ENCODE data around the gene EPHB1. TPM values are rescaled to one million over a fixed set of nuclear protein-coding genes. Genes with fewer than 3 reads are reported as not detected.

The EPHB1 gene
- total and polyA plus RNA-seq, 2 donors (not counting 3 experiments of a cell fraction or from before 2014, with no cell fraction given) = 1.3 to 5.2 TPM

GRCh38 chr3:135235541-135235940 lies 440.5 kb downstream of the EPHB1 start:
- intact Hi-C loops (cut with micrococcal nuclease) = no loop called here
- H3K36me3 ChIP-seq (ENCODE audit: control insufficient read depth in 2 of 2, extremely low read depth in 1 of 2, insufficient read depth in 2 of 2, low read length in 2 of 2) = no peaks in the 10 kb centered on the region
- H3K27me3 ChIP-seq (ENCODE audit: control insufficient read depth in 2 of 2, insufficient read depth in 2 of 2, low read length in 2 of 2) = no peaks in the 10 kb centered on the region
- dilution Hi-C loops (cut with MboI; ENCODE audit: extremely low pct_ligation_motif_present, low sequenced_read_pairs) = no loop called here
- no peak overlapping the region for H3K4me3 ChIP-seq (replicated peaks in 1 of 3; ENCODE audit: insufficient read depth in 1 of 3, low read depth in 1 of 3, low read length in 3 of 3)
- no peaks in the 10 kb centered on the region for H4K20me1 ChIP-seq (replicated peaks; ENCODE audit: control insufficient read depth, extremely low read depth, insufficient read depth, low read length)
- H3K9me3 ChIP-seq (replicated peaks; ENCODE audit: control insufficient read depth, insufficient read depth, low read length) = peaks cover 3% of the 10 kb centered on the region
- no peak overlapping the region for H2AFZ ChIP-seq (ENCODE audit: low read depth, low read length)
- H3K4me1 ChIP-seq (ENCODE audit: control insufficient read depth, extremely low read depth, insufficient read depth, low read length) = no peaks in the 10 kb centered on the region
- DNase-seq (ENCODE audit: low read depth, low spot score) (no peak), FAIRE-seq (no peak)
- H3K4me2 ChIP-seq (ENCODE audit: insufficient read depth, low read length) = no peak overlapping the region
- no TSS peak for BruUV-seq (replicated peaks)
- H3K79me2 ChIP-seq (ENCODE audit: control insufficient read depth, insufficient read depth, low read length) = no peaks in the 10 kb centered on the region
- TF ChIP-seq MAX (IDR thresholded peaks at IDR 0.05; ENCODE audit: insufficient read depth, insufficient read length) (no peak), CTCF (IDR thresholded peaks at IDR 0.05; ENCODE audit: extremely low read depth in 1 of 2, insufficient read depth in 1 of 2, low read depth in 1 of 2, low read length in 2 of 2) (no peak), JUN (IDR thresholded peaks at IDR 0.05; ENCODE audit: borderline replicate concordance, insufficient read depth, insufficient read length, low read depth) (no peak)
- ChIA-PET POLR2A (no interaction called here), CTCF (no interaction called here)
- H3K27ac ChIP-seq (ENCODE audit: insufficient read depth, low read depth, low read length) = no peak overlapping the region
- H3K9me1 ChIP-seq (replicated peaks; ENCODE audit: control insufficient read depth, extremely low read depth, insufficient read depth, low read length) = no peaks in the 10 kb centered on the region
- no peak overlapping the region for H3K9ac ChIP-seq (replicated peaks; ENCODE audit: extremely low read depth, insufficient read depth, low read length)

- ChIA-PET CTCF (no interaction called here), POLR2A (no interaction called here)
- H3K9me1 ChIP-seq (replicated peaks; ENCODE audit: control insufficient read depth, extremely low read depth, insufficient read depth, low read length) = no peaks in the 10 kb centered on the region
- FAIRE-seq (no peak), DNase-seq (ENCODE audit: low read depth, low spot score) (no peak)
- no peaks in the 10 kb centered on the region for H3K79me2 ChIP-seq (ENCODE audit: control insufficient read depth, insufficient read depth, low read length)
- dilution Hi-C loops (cut with MboI; ENCODE audit: extremely low pct_ligation_motif_present, low sequenced_read_pairs) (no loop called here), intact Hi-C loops (cut with micrococcal nuclease) (no loop called here)
- H3K9me3 ChIP-seq (replicated peaks; ENCODE audit: control insufficient read depth, insufficient read depth, low read length) = peaks cover 3% of the 10 kb centered on the region
- no peak overlapping the region for H2AFZ ChIP-seq (ENCODE audit: low read depth, low read length)
- no peaks in the 10 kb centered on the region for H3K27me3 ChIP-seq (ENCODE audit: control insufficient read depth in 2 of 2, insufficient read depth in 2 of 2, low read length in 2 of 2)
- H3K4me2 ChIP-seq (ENCODE audit: insufficient read depth, low read length) = no peak overlapping the region
- no TSS peak for BruUV-seq (replicated peaks)
- no peak overlapping the region for H3K9ac ChIP-seq (replicated peaks; ENCODE audit: extremely low read depth, insufficient read depth, low read length)
- no peaks in the 10 kb centered on the region for H4K20me1 ChIP-seq (replicated peaks; ENCODE audit: control insufficient read depth, extremely low read depth, insufficient read depth, low read length)
- TF ChIP-seq POLR2AphosphoS5 (IDR thresholded peaks at IDR 0.05; ENCODE audit: insufficient read depth, low read depth, low read length) (no peak), GATA2 (IDR thresholded peaks at IDR 0.05; ENCODE audit: insufficient read depth, insufficient read length, low read depth, low read length) (no peak), POLR2A (IDR thresholded peaks at IDR 0.05; ENCODE audit: low read depth, low read length) (no peak), MYC (IDR thresholded peaks at IDR 0.05; ENCODE audit: low read depth, low read length) (no peak), EZH2 (IDR thresholded peaks at IDR 0.05; ENCODE audit: borderline replicate concordance, low read depth, low read length, severe bottlenecking) (no peak)
- no peak overlapping the region for H3K4me3 ChIP-seq (replicated peaks in 1 of 3; ENCODE audit: insufficient read depth in 1 of 3, low read depth in 1 of 3, low read length in 3 of 3)
- H3K36me3 ChIP-seq (ENCODE audit: control insufficient read depth in 2 of 2, extremely low read depth in 1 of 2, insufficient read depth in 2 of 2, low read length in 2 of 2) = no peaks in the 10 kb centered on the region
- H3K27ac ChIP-seq (ENCODE audit: insufficient read depth, low read depth, low read length) = no peak overlapping the region
- no peaks in the 10 kb centered on the region for H3K4me1 ChIP-seq (ENCODE audit: control insufficient read depth, extremely low read depth, insufficient read depth, low read length)
These were observed 442.5 kb downstream of the EPHB1 start for GRCh38 chr3:135237371-135238143.
